OCI-LY7 (cell line): ENCODE measurements around the gene NDST4. TPM values are rescaled to one million over a fixed set of nuclear protein-coding genes. Genes with fewer than 3 reads are reported as not detected.

Experiments
- BruUV-seq: library from RNA; stranded (reverse); fragments of 400-500 nt; replicated peaks from 2 replicates; lab custom pipeline; 2021; lab: Mats Ljungman, UMichigan
- CTCF ChIA-PET: fragments of 300-600 bp; sonication (Branson Sonifier 250); formaldehyde crosslinking; loops from one replicate; lab custom pipeline; 2022; ENCODE audit warnings: antibody characterized with exemption; ENCODE audit not compliant: unreplicated experiment; lab: Charles Lee
- POLR2A ChIA-PET: fragments of 300-600 bp; sonication (Branson Sonifier 250); formaldehyde crosslinking; loops from one replicate; lab custom pipeline; 2022; ENCODE audit warnings: antibody characterized with exemption; lab: Charles Lee
- DNase-seq: peaks from one replicate; pipeline ENCODE4 v3.0.0-alpha.2; 2015; ENCODE audit warnings: low spot score
- H2AFZ ChIP-seq: fragments of 200-600 bp; sonication (generic), shearing (Covaris generic); 2 replicates; pipeline ENCODE4 v1.6.1; 2014; ENCODE audit warnings: mild to moderate bottlenecking, antibody characterized with exemption, low read length, moderate library complexity
- H3K27ac ChIP-seq: fragments of 200-600 bp; sonication (generic); 2 replicates; pipeline ENCODE4 v1.5.1; 2014; ENCODE audit warnings: mixed run types, low read depth, mild to moderate bottlenecking, moderate library complexity, low read length, inconsistent platforms; ENCODE audit not compliant: poor library complexity, severe bottlenecking
- H3K36me3 ChIP-seq: fragments of 200-600 bp; sonication (generic); 2 replicates; pipeline ENCODE4 v1.6.1; 2014; ENCODE audit warnings: mild to moderate bottlenecking, antibody characterized with exemption, low read length, moderate library complexity, mixed read lengths; ENCODE audit not compliant: insufficient read depth
- H3K4me1 ChIP-seq: fragments of 200-600 bp; sonication (generic); 2 replicates; pipeline ENCODE4 v1.5.1; 2014; ENCODE audit warnings: mild to moderate bottlenecking, low read length; ENCODE audit not compliant: insufficient read depth, poor library complexity, severe bottlenecking
- H3K4me2 ChIP-seq: fragments of 200-600 bp; sonication (generic); 2 replicates; pipeline ENCODE4 v1.6.1; 2014; ENCODE audit warnings: mild to moderate bottlenecking, low read length
- H3K4me3 ChIP-seq: fragments of 200-600 bp; sonication (generic); 2 replicates; pipeline ENCODE4 v1.5.1; 2014; ENCODE audit warnings: mild to moderate bottlenecking, low read depth, low read length; ENCODE audit not compliant: poor library complexity, severe bottlenecking
- H3K79me2 ChIP-seq: fragments of 200-600 bp; sonication (generic); 2 replicates; pipeline ENCODE4 v1.6.1; 2016; ENCODE audit warnings: low read depth, mild to moderate bottlenecking, low read length, moderate library complexity, mixed read lengths; ENCODE audit not compliant: insufficient read depth
- H3K9me2 ChIP-seq: fragments of 200-600 bp; sonication (generic); 2 replicates; pipeline ENCODE4 v1.6.1; 2016; ENCODE audit warnings: mild to moderate bottlenecking, low read length, mixed read lengths; ENCODE audit not compliant: insufficient read depth
- H3K9me3 ChIP-seq: fragments of 200-600 bp; sonication (generic); 2 replicates; pipeline ENCODE4 v1.6.1; 2014; ENCODE audit warnings: mild to moderate bottlenecking, mixed run types, low read length, mixed read lengths
- H4K20me1 ChIP-seq: fragments of 200-600 bp; sonication (generic); 2 replicates; pipeline ENCODE4 v1.6.1; 2014; ENCODE audit warnings: mild to moderate bottlenecking, antibody characterized with exemption, low read length, moderate library complexity, mixed read lengths; ENCODE audit not compliant: insufficient read depth
- CTCF ChIP-seq: fragments of 200-600 bp; sonication (generic); conservative IDR thresholded peaks from 2 replicates; pipeline ENCODE4 v1.5.1; 2014; ENCODE audit warnings: mild to moderate bottlenecking, antibody characterized with exemption, low read length, moderate library complexity, mixed read lengths
- EZH2phosphoT487 ChIP-seq: fragments of 200-600 bp; sonication (generic); IDR thresholded peaks from 2 replicates; pipeline ENCODE4 v1.6.1; 2018; ENCODE audit warnings: low read depth, borderline replicate concordance, mild to moderate bottlenecking, mixed run types, antibody characterized with exemption, low read length, moderate library complexity, mixed read lengths
- intact Hi-C: fragments of 100-400 bp; cut with micrococcal nuclease; formaldehyde crosslinking; loops from one replicate; pipeline ENCODE4 v1.10.0; 2022; ENCODE audit not compliant: unreplicated experiment
- total RNA-seq, 2 experiments: library from RNA; depleted of rRNA in 1 of 2; stranded (reverse); fragments of >200 nt in 1 of 2; shearing (Covaris generic) in 1 of 2; gene quantifications; 2 replicates each; pipeline ENCODE4 v1.2.3, GENCODE V29; 2014 to 2022

NDST4 gene
- total RNA-seq, 2 experiments from 2014 or later, result not detected

- no peak overlapping the region for H2AFZ ChIP-seq
- H3K27ac ChIP-seq, result no peak overlapping the region
- no peak for TF ChIP-seq EZH2phosphoT487
- no peak for TF ChIP-seq CTCF
- intact Hi-C loops, result no loop called here
- no peaks in the 10 kb centered on the region for H3K9me2 ChIP-seq
- no peak overlapping the region for H3K4me3 ChIP-seq
- no peaks in the 10 kb centered on the region for H3K79me2 ChIP-seq
- no peaks in the 10 kb centered on the region for H3K9me3 ChIP-seq
- no peaks in the 10 kb centered on the region for H3K4me1 ChIP-seq
- H3K4me2 ChIP-seq, result no peak overlapping the region
- no peaks in the 10 kb centered on the region for H3K36me3 ChIP-seq
- ChIA-PET CTCF (no interaction called here), POLR2A (no interaction called here)
- no TSS peak for BruUV-seq
- H4K20me1 ChIP-seq, result no peaks in the 10 kb centered on the region
- DNase-seq, result no peak
Observed at GRCh38 chr4:114857831-114858230, 255.6 kb downstream of the NDST4 start.

GRCh38 chr4:114839986-114840385 lies 273.4 kb downstream of the NDST4 start:
- Histone ChIP-seq H3K27ac (no peak overlapping the region), H3K36me3 (no peaks in the 10 kb centered on the region), H3K4me3 (no peak overlapping the region), H3K79me2 (no peaks in the 10 kb centered on the region), H3K9me2 (no peaks in the 10 kb centered on the region), H2AFZ (no peak overlapping the region), H3K4me1 (no peaks in the 10 kb centered on the region), H3K4me2 (no peak overlapping the region), H3K9me3 (no peaks in the 10 kb centered on the region), H4K20me1 (no peaks in the 10 kb centered on the region)
- POLR2A ChIA-PET, result interaction anchor here (0.6 to 0.9 kb wide), 3 partner anchors 12 to 86 kb away, joined by 3 read pairs; no protein-coding TSS in a partner anchor
- no TSS peak for BruUV-seq
- DNase-seq, result no peak
- intact Hi-C loops, result no loop called here
- TF ChIP-seq EZH2phosphoT487, result no peak
- no peak for TF ChIP-seq CTCF
- CTCF ChIA-PET, result no interaction called here

- no peaks in the 10 kb centered on the region for H3K79me2 ChIP-seq
- H2AFZ ChIP-seq, result no peak overlapping the region
- intact Hi-C loops, result no loop called here
- no peaks in the 10 kb centered on the region for H3K36me3 ChIP-seq
- no peaks in the 10 kb centered on the region for H3K9me2 ChIP-seq
- ChIA-PET CTCF (no interaction called here), POLR2A (interaction anchor here (0.5 kb wide), 1 partner anchor 88 kb away, joined by 3 read pairs; no protein-coding TSS in a partner anchor)
- TF ChIP-seq EZH2phosphoT487 (no peak), CTCF (no peak)
- no TSS peak for BruUV-seq
- no peaks in the 10 kb centered on the region for H3K9me3 ChIP-seq
- H3K4me3 ChIP-seq, result no peak overlapping the region
- DNase-seq, result no peak
- no peak overlapping the region for H3K27ac ChIP-seq
- no peaks in the 10 kb centered on the region for H3K4me1 ChIP-seq
- H3K4me2 ChIP-seq, result no peak overlapping the region
- no peaks in the 10 kb centered on the region for H4K20me1 ChIP-seq
Observed at GRCh38 chr4:114830628-114831027, 282.8 kb downstream of the NDST4 start.
